ENCODE measurements around the gene NPAS1.
"Not testable (repeated sequence)": the region's sequence is repeated elsewhere in the genome, so short reads cannot be mapped to it uniquely, and the experiment has no call there.

Gene NPAS1

GRCh38 chr19:47078351-47078750 lies 58.7 kb downstream of the NPAS1 start:
- DNase-seq (ENCODE audit: low read depth in 2 of 2), result not testable (repeated sequence)

GRCh38 chr19:47081095-47081494 lies 61.5 kb downstream of the NPAS1 start:
- DNase-seq (ENCODE audit: low read depth in 2 of 2), result no peak

- DNase-seq (ENCODE audit: low read depth in 2 of 2), result no peak
Measured at GRCh38 chr19:47082493-47082892, 62.9 kb downstream of the NPAS1 start.

GRCh38 chr19:47084879-47085439 lies 65.3 kb downstream of the NPAS1 start:
- DNase-seq (ENCODE audit: low read depth in 2 of 2), result no peak

GRCh38 chr19:47086280-47086679 lies 66.6 kb downstream of the NPAS1 start:
- DNase-seq (ENCODE audit: low read depth in 2 of 2), result no peak

GRCh38 chr19:47089767-47090350 lies 70.2 kb downstream of the NPAS1 start:
- no peak for DNase-seq (ENCODE audit: low read depth in 2 of 2)

GRCh38 chr19:47093254-47093653 lies 73.6 kb downstream of the NPAS1 start:
- no peak for DNase-seq (ENCODE audit: low read depth in 2 of 2)

- DNase-seq (ENCODE audit: low read depth in 2 of 2), result peak in 1 of 2 experiments; percentile 18
Measured at GRCh38 chr19:47093841-47094240, 74.2 kb downstream of the NPAS1 start.

GRCh38 chr19:47094557-47095475 lies 75.2 kb downstream of the NPAS1 start:
- DNase-seq (ENCODE audit: low read depth in 2 of 2), result peak in 1 of 2 experiments; percentile 16

Measured in stimulated activated CD4-positive, alpha-beta T cell treated with anti-CD3 and anti-CD28 coated beads, Interleukin-12 subunit alpha, Interleukin-12 subunit beta, amount 100 ng/mL, for 24 hours (primary cell).